GM18505 (cell line): Measurements from ENCODE around the gene RMND1.

ENCODE experiments used
- ATAC-seq: cut with Tn5 transposase; IDR thresholded peaks from one replicate; pipeline ENCODE4 v1.9.1; 2021; ENCODE audit not compliant: unreplicated experiment
- POLR2A ChIP-seq: IDR thresholded peaks from 4 replicates; pipeline ENCODE4 v1.6.1; 2011; ENCODE audit warnings: borderline replicate concordance; ENCODE audit not compliant: insufficient read depth, insufficient read length; ENCODE audit errors: extremely low read depth

Gene RMND1

GRCh38 chr6:151443454-151443853 lies 8.5 kb downstream of the RMND1 start:
- no peak for ATAC-seq
- no peak for TF ChIP-seq POLR2A

- ATAC-seq = no peak
- TF ChIP-seq POLR2A = no peak
Observed at GRCh38 chr6:151442371-151442770, 9.6 kb downstream of the RMND1 start.

- no peak for TF ChIP-seq POLR2A
- no peak for ATAC-seq
Observed at GRCh38 chr6:151441390-151442166, 10.3 kb downstream of the RMND1 start.

- ATAC-seq = no peak
Observed at GRCh38 chr6:151440930-151441329, 11.0 kb downstream of the RMND1 start.

GRCh38 chr6:151440498-151440897 lies 11.4 kb downstream of the RMND1 start:
- no peak for TF ChIP-seq POLR2A
- ATAC-seq = peak; percentile 57

More at GRCh38 chr6:151440930-151441329, 11.0 kb downstream of the RMND1 start:
- no peak for TF ChIP-seq POLR2A

- TF ChIP-seq POLR2A = no peak
- no peak for ATAC-seq
Observed at GRCh38 chr6:151437401-151437800, 14.5 kb downstream of the RMND1 start.

- TF ChIP-seq POLR2A = no peak
- ATAC-seq = no peak
Observed at GRCh38 chr6:151436802-151437201, 15.1 kb downstream of the RMND1 start.

GRCh38 chr6:151436300-151436699 lies 15.6 kb downstream of the RMND1 start:
- ATAC-seq = no peak
- TF ChIP-seq POLR2A = no peak

GRCh38 chr6:151434369-151434768 lies 17.6 kb downstream of the RMND1 start:
- TF ChIP-seq POLR2A = no peak
- peak; percentile 84 for ATAC-seq

- no peak for ATAC-seq
- no peak for TF ChIP-seq POLR2A
Observed at GRCh38 chr6:151432651-151433050, 19.3 kb downstream of the RMND1 start.

GRCh38 chr6:151431337-151431736 lies 20.6 kb downstream of the RMND1 start:
- ATAC-seq = no peak

GRCh38 chr6:151430886-151431285 lies 21.0 kb downstream of the RMND1 start:
- ATAC-seq = no peak
- TF ChIP-seq POLR2A = no peak

More at GRCh38 chr6:151431337-151431736, 20.6 kb downstream of the RMND1 start:
- no peak for TF ChIP-seq POLR2A

GRCh38 chr6:151428093-151428735 lies 23.7 kb downstream of the RMND1 start:
- TF ChIP-seq POLR2A = no peak
- ATAC-seq = no peak

- ATAC-seq = no peak
- no peak for TF ChIP-seq POLR2A
Observed at GRCh38 chr6:151425561-151425960, 26.4 kb downstream of the RMND1 start.
